Mammary epithelial cell (primary cell): ENCODE results near the gene ZNF514.

Source experiments
- CTCF ChIP-seq, 2 donors: IDR thresholded peaks in 1 of 2; conservative IDR thresholded peaks in 1 of 2; 2 replicates each; pipeline ENCODE4 v1.5.1; 2011 to 2012; ENCODE audit warnings: inconsistent platforms in 2 of 2, low read length in 2 of 2, mild to moderate bottlenecking in 2 of 2, control low read depth in 1 of 2, low read depth in 1 of 2; ENCODE audit not compliant: insufficient read depth in 1 of 2; ENCODE audit errors: extremely low read depth in 1 of 2
- EZH2 ChIP-seq: IDR thresholded peaks from 2 replicates; pipeline ENCODE4 v1.6.1; 2012; ENCODE audit warnings: low read length, inconsistent platforms, borderline replicate concordance

- TF ChIP-seq CTCF (conservative IDR thresholded peaks at IDR 0.05 in 1 of 2, IDR thresholded peaks at IDR 0.05 in 1 of 2; ENCODE audit: extremely low read depth in 1 of 2, insufficient read depth in 1 of 2, low read depth in 1 of 2, low read length in 2 of 2) (no peak), EZH2 (no peak)
Observed at GRCh38 chr2:95138702-95139101, 20.9 kb downstream of the ZNF514 start.
